ENCODE measurements around the gene ZNF280A. TPM values are rescaled to one million over a fixed set of nuclear protein-coding genes. Genes with fewer than 3 reads are reported as not detected.

ZNF280A gene
- total and polyA plus RNA-seq, 2 donors (not counting 3 experiments of a cell fraction or from before 2014, with no cell fraction given), result 0.15 TPM; not detected in 1

DNA sequence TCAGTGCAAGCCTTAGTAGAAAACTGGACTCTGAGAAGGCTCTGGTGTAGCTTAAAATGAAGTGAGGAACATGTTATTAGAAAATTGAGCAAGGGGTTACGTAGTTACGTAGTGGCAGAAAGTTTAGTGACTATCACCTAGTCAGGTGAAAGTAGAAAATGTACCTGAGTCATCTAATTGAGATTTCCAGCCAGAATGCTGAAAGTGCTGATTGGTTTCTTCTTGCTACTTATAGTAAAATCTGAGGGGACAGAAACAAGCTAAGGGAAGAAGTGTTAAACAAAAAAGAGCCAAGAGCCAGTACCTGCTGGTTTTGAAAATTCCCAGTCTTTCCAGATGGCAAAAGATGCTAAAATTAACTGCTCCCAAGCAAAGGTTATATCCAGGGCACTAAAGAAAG is 41.0 kb downstream of the ZNF280A start:
- H3K27ac ChIP-seq (ENCODE audit: insufficient read depth, low read depth, low read length), result no peak overlapping the region
- dilution Hi-C loops (cut with MboI; ENCODE audit: extremely low pct_ligation_motif_present, low sequenced_read_pairs), result no loop called here
- no peaks in the 10 kb centered on the region for H3K4me1 ChIP-seq (ENCODE audit: control insufficient read depth, extremely low read depth, insufficient read depth, low read length)
- ChIA-PET CTCF (interaction anchor here (1.3 to 1.8 kb wide), 3 partner anchors 15 to 56 kb away, joined by 4 to 6 read pairs (median 5); partner anchors contain the start of gene ZNF280B), POLR2A (no interaction called here)
- DNase-seq (ENCODE audit: low read depth, low spot score), result no peak
- H3K27me3 ChIP-seq (ENCODE audit: control insufficient read depth in 2 of 2, insufficient read depth in 2 of 2, low read length in 2 of 2), result no peaks in the 10 kb centered on the region
- no peaks in the 10 kb centered on the region for H3K79me2 ChIP-seq (ENCODE audit: control insufficient read depth, insufficient read depth, low read length)
- H3K4me3 ChIP-seq (replicated peaks in 1 of 3; ENCODE audit: insufficient read depth in 1 of 3, low read depth in 1 of 3, low read length in 3 of 3), result no peak overlapping the region
- no peaks in the 10 kb centered on the region for H3K9me3 ChIP-seq (replicated peaks; ENCODE audit: control insufficient read depth, insufficient read depth, low read length)
- H3K36me3 ChIP-seq (ENCODE audit: control insufficient read depth in 2 of 2, extremely low read depth in 1 of 2, insufficient read depth in 2 of 2, low read length in 2 of 2), result no peaks in the 10 kb centered on the region
- H3K9me1 ChIP-seq (replicated peaks; ENCODE audit: control insufficient read depth, extremely low read depth, insufficient read depth, low read length), result no peaks in the 10 kb centered on the region
- H4K20me1 ChIP-seq (replicated peaks; ENCODE audit: control insufficient read depth, extremely low read depth, insufficient read depth, low read length), result no peaks in the 10 kb centered on the region
- intact Hi-C loops (cut with micrococcal nuclease), result no loop called here
- no TSS peak for BruUV-seq (replicated peaks)
- TF ChIP-seq POLR2A (IDR thresholded peaks at IDR 0.05; ENCODE audit: low read depth, low read length) (no peak), MYC (IDR thresholded peaks at IDR 0.05; ENCODE audit: low read depth, low read length) (no peak), JUN (IDR thresholded peaks at IDR 0.05; ENCODE audit: borderline replicate concordance, insufficient read depth, insufficient read length, low read depth) (no peak), EZH2 (IDR thresholded peaks at IDR 0.05; ENCODE audit: borderline replicate concordance, low read depth, low read length, severe bottlenecking) (no peak), GATA2 (IDR thresholded peaks at IDR 0.05; ENCODE audit: insufficient read depth, insufficient read length, low read depth, low read length) (no peak), FOS (IDR thresholded peaks at IDR 0.05; ENCODE audit: borderline replicate concordance, insufficient read depth, low read length) (no peak), POLR2AphosphoS5 (IDR thresholded peaks at IDR 0.05; ENCODE audit: insufficient read depth, low read depth, low read length) (no peak), MAX (IDR thresholded peaks at IDR 0.05; ENCODE audit: insufficient read depth, insufficient read length) (no peak)
- TF ChIP-seq, protein P1, sequence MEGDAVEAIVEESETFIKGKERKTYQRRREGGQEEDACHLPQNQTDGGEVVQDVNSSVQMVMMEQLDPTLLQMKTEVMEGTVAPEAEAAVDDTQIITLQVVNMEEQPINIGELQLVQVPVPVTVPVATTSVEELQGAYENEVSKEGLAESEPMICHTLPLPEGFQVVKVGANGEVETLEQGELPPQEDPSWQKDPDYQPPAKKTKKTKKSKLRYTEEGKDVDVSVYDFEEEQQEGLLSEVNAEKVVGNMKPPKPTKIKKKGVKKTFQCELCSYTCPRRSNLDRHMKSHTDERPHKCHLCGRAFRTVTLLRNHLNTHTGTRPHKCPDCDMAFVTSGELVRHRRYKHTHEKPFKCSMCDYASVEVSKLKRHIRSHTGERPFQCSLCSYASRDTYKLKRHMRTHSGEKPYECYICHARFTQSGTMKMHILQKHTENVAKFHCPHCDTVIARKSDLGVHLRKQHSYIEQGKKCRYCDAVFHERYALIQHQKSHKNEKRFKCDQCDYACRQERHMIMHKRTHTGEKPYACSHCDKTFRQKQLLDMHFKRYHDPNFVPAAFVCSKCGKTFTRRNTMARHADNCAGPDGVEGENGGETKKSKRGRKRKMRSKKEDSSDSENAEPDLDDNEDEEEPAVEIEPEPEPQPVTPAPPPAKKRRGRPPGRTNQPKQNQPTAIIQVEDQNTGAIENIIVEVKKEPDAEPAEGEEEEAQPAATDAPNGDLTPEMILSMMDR (IDR thresholded peaks at IDR 0.05; ENCODE audit: extremely low read depth in 1 of 2, insufficient read depth in 1 of 2, low read depth in 1 of 2, low read length in 2 of 2), result no peak
- H3K4me2 ChIP-seq (ENCODE audit: insufficient read depth, low read length), result no peak overlapping the region
- H2AFZ ChIP-seq (ENCODE audit: low read depth, low read length), result no peak overlapping the region
- H3K9ac ChIP-seq (replicated peaks; ENCODE audit: extremely low read depth, insufficient read depth, low read length), result no peak overlapping the region
- no peak for FAIRE-seq
